ENCODE results near the gene CYP1A2. TPM values are rescaled to one million over a fixed set of nuclear protein-coding genes. Genes with fewer than 3 reads are reported as not detected.

The CYP1A2 gene
- polyA plus RNA-seq, 3 donors = not detected

DNA sequence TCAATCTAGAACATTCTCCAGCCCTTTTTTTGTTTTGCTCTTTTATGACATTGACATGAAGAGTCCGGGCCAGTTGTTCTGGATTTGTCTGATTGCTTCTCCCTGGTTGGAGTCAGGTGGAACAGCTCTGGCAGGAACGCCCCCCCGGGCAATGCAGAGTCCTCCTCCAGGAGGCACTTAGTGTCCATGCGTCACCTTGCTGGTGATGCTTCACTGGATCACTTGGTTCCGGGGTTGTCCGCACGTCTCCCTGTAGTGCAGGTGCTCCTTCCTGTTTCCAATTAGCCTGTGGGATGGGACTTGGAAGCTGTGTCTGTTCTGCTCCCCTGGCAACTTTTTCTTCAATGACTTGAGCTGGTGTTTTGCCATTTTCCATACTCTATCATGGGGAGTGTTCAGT, 43.0 kb downstream of the CYP1A2 start:
- Histone ChIP-seq H3K27me3 (ENCODE audit: control insufficient read depth in 2 of 2, insufficient read depth in 2 of 2, low read length in 2 of 2) (no peaks in the 10 kb centered on the region), H2AFZ (ENCODE audit: insufficient read depth, low read depth, low read length, poor library complexity, severe bottlenecking) (no peak overlapping the region), H3K4me1 (ENCODE audit: control insufficient read depth in 1 of 2, insufficient read depth in 2 of 2, low read length in 2 of 2) (peaks cover 75 to 94% of the 10 kb centered on the region in 2 donors), H3K36me3 (replicated peaks in 1 of 2; ENCODE audit: control insufficient read depth in 1 of 2, insufficient read depth in 2 of 2, low read length in 2 of 2) (peaks cover 14 to 43% of the 10 kb centered on the region in 2 donors), H3K4me2 (replicated peaks; ENCODE audit: extremely low read depth, low read length, poor library complexity, severe bottlenecking) (peak overlapping the region; percentile 93), H3K79me2 (ENCODE audit: insufficient read depth, low read length) (peaks cover 94% of the 10 kb centered on the region), H3K27ac (ENCODE audit: low read depth in 1 of 2, low read length in 2 of 2) (peak overlapping the region in 1 of 2 donors; percentile 97), H3K4me3 (replicated peaks in 1 of 3; ENCODE audit: low read depth in 2 of 3, low read length in 3 of 3) (peak overlapping the region in 1 of 3 experiments; percentile 100), H3K9ac (ENCODE audit: insufficient read depth, low read length, poor library complexity, severe bottlenecking) (no peak overlapping the region), H3K9me3 (replicated peaks in 1 of 2; ENCODE audit: control insufficient read depth in 1 of 2, insufficient read depth in 1 of 2, low read length in 2 of 2) (no peaks in the 10 kb centered on the region), H4K20me1 (ENCODE audit: insufficient read depth, low read length) (peaks cover 56% of the 10 kb centered on the region)
- H3K27ac Mint-ChIP-seq = peak overlapping the region; percentile 58 to 100 (median 89)
- H3K36me3 Mint-ChIP-seq = peaks cover 44 to 65% of the 10 kb centered on the region in 2 donors
- peak overlapping the region in 1 of 2 donors; percentile 48 for H3K4me3 Mint-ChIP-seq
- no peaks in the 10 kb centered on the region for H3K9me3 Mint-ChIP-seq
- intact Hi-C loops (cut with micrococcal nuclease) = loop anchor here in 1 of 2 donors (2.0 kb wide), 1 partner anchor 23 kb away; no protein-coding TSS in a partner anchor
- TF ChIP-seq, protein P1, sequence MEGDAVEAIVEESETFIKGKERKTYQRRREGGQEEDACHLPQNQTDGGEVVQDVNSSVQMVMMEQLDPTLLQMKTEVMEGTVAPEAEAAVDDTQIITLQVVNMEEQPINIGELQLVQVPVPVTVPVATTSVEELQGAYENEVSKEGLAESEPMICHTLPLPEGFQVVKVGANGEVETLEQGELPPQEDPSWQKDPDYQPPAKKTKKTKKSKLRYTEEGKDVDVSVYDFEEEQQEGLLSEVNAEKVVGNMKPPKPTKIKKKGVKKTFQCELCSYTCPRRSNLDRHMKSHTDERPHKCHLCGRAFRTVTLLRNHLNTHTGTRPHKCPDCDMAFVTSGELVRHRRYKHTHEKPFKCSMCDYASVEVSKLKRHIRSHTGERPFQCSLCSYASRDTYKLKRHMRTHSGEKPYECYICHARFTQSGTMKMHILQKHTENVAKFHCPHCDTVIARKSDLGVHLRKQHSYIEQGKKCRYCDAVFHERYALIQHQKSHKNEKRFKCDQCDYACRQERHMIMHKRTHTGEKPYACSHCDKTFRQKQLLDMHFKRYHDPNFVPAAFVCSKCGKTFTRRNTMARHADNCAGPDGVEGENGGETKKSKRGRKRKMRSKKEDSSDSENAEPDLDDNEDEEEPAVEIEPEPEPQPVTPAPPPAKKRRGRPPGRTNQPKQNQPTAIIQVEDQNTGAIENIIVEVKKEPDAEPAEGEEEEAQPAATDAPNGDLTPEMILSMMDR (IDR thresholded peaks at IDR 0.05) = no peak
- H3K27me3 Mint-ChIP-seq (ENCODE audit: low read depth in 3 of 3) = peaks cover 0 to 2% (median 0%) of the 10 kb centered on the region in 3 donors
- WGBS (ENCODE audit: insufficient coverage) = 69% methylated on average over 7 of the region's 7 CpGs
- no peak for DNase-seq
- peaks cover 88% of the 10 kb centered on the region for H3K4me1 Mint-ChIP-seq

DNA sequence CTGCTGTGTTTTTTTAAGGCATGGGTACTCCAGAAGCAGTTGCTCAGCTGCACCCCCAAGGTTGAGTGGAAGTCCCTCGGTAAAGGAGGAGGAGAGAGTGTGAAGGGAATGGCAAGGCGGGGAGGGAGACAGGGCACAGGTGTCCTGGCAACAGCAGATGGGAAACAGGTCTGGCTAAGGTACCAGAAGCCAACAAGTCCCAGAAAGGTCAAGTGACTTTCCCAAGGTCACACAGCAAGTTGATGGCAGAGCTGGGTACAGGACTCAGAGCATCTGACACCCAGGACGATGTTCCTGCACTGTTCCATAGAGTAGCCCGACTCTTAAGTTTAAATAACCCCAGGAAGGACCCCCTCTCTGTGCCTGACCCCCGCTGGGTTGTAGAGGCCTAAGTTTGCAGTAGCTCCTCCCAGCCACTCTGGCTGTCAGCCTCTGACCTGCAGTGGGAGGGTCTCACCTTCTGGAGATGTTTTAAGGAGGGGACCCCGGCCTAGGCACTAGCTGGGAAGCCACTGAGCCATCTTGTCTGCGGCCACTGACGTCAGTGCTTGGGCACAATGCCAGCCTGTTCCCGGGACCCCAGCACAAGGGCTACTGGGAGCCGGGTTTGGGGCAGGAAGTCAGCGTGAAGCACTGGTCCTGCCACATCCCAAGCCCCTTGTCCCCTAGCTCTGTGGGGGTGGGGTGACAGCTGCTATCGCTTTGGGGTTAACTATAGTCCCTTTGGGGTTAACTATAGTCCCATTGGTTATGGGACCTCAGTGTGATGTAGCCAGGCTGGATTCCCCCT, 43.8 kb downstream of the CYP1A2 start:
- peaks cover 14 to 46% of the 10 kb centered on the region in 2 donors for H3K36me3 ChIP-seq (replicated peaks in 1 of 2; ENCODE audit: control insufficient read depth in 1 of 2, insufficient read depth in 2 of 2, low read length in 2 of 2)
- Mint-ChIP-seq H3K9me3 (no peaks in the 10 kb centered on the region), H3K27me3 (ENCODE audit: low read depth in 3 of 3) (peaks cover 0 to 2% (median 0%) of the 10 kb centered on the region in 3 donors), H3K4me1 (peaks cover 81% of the 10 kb centered on the region), H3K36me3 (peaks cover 44 to 68% of the 10 kb centered on the region in 2 donors), H3K4me3 (peak overlapping the region; percentile 27 to 48), H3K27ac (peak overlapping the region; percentile 77 to 100 (median 90))
- peaks cover 68 to 88% of the 10 kb centered on the region in 2 donors for H3K4me1 ChIP-seq (ENCODE audit: control insufficient read depth in 1 of 2, insufficient read depth in 2 of 2, low read length in 2 of 2)
- TF ChIP-seq, protein P1 (IDR thresholded peaks at IDR 0.05) = no peak
- 35% methylated on average over 5 of the region's 12 CpGs for WGBS (ENCODE audit: insufficient coverage)
- intact Hi-C loops (cut with micrococcal nuclease) = loop anchor here in 1 of 2 donors (2.0 kb wide), 1 partner anchor 24 kb away; no protein-coding TSS in a partner anchor
- H3K27ac ChIP-seq (ENCODE audit: low read depth in 1 of 2, low read length in 2 of 2) = peak overlapping the region; percentile 33 to 97
- DNase-seq = no peak
- H3K9me3 ChIP-seq (replicated peaks in 1 of 2; ENCODE audit: control insufficient read depth in 1 of 2, insufficient read depth in 1 of 2, low read length in 2 of 2) = no peaks in the 10 kb centered on the region
- no peak overlapping the region for H3K9ac ChIP-seq (ENCODE audit: insufficient read depth, low read length, poor library complexity, severe bottlenecking)
- H3K27me3 ChIP-seq (ENCODE audit: control insufficient read depth in 2 of 2, insufficient read depth in 2 of 2, low read length in 2 of 2) = no peaks in the 10 kb centered on the region
- peaks cover 95% of the 10 kb centered on the region for H3K79me2 ChIP-seq (ENCODE audit: insufficient read depth, low read length)
- peak overlapping the region; percentile 93 for H3K4me2 ChIP-seq (replicated peaks; ENCODE audit: extremely low read depth, low read length, poor library complexity, severe bottlenecking)
- peak overlapping the region in 1 of 3 experiments; percentile 100 for H3K4me3 ChIP-seq (replicated peaks in 1 of 3; ENCODE audit: low read depth in 2 of 3, low read length in 3 of 3)
- H2AFZ ChIP-seq (ENCODE audit: insufficient read depth, low read depth, low read length, poor library complexity, severe bottlenecking) = no peak overlapping the region
- peaks cover 63% of the 10 kb centered on the region for H4K20me1 ChIP-seq (ENCODE audit: insufficient read depth, low read length)

Measured in CD14-positive monocyte (primary cell).